Osteocyte (in vitro differentiated cells): ENCODE measurements around the gene TRMT61A. TPM values are rescaled to one million over a fixed set of nuclear protein-coding genes. Genes with fewer than 3 reads are reported as not detected.

Experiments
- DNase-seq: peaks from one replicate; pipeline ENCODE4 v3.0.0; 2021; ENCODE audit warnings: mixed read lengths; ENCODE audit not compliant: unreplicated experiment; ENCODE audit errors: extremely low spot score
- H3K27ac Mint-ChIP-seq: one replicate; pipeline ENCODE4 v1.8.0; 2021; ENCODE audit warnings: mild to moderate bottlenecking, mixed read lengths; ENCODE audit not compliant: unreplicated experiment
- H3K27me3 Mint-ChIP-seq: one replicate; pipeline ENCODE4 v1.8.0; 2021; ENCODE audit warnings: mixed read lengths; ENCODE audit not compliant: unreplicated experiment
- H3K36me3 Mint-ChIP-seq: one replicate; pipeline ENCODE4 v1.8.0; 2021; ENCODE audit warnings: mixed read lengths; ENCODE audit not compliant: unreplicated experiment
- H3K4me1 Mint-ChIP-seq: one replicate; pipeline ENCODE4 v1.8.0; 2021; ENCODE audit warnings: mixed read lengths; ENCODE audit not compliant: unreplicated experiment
- H3K4me3 Mint-ChIP-seq: one replicate; pipeline ENCODE4 v1.8.0; 2021; ENCODE audit warnings: mild to moderate bottlenecking, moderate library complexity, mixed read lengths; ENCODE audit not compliant: unreplicated experiment
- H3K9me3 Mint-ChIP-seq: one replicate; pipeline ENCODE4 v1.8.0; 2021; ENCODE audit warnings: mixed read lengths; ENCODE audit not compliant: unreplicated experiment
- CTCF ChIP-seq: fragments of 200-600 bp; sonication (generic); IDR thresholded peaks from 2 replicates; pipeline ENCODE4 v1.5.0; 2021; ENCODE audit warnings: antibody characterized with exemption, mild to moderate bottlenecking, moderate library complexity
- total RNA-seq: library from RNA; stranded (reverse); gene quantifications from 2 replicates; pipeline ENCODE4 v1.2.1, GENCODE V29; 2021

The TRMT61A gene
- total RNA-seq, 1 donor from 2014 or later, result 11.5 TPM

- H3K27ac Mint-ChIP-seq, result no peak overlapping the region
- no peaks in the 10 kb centered on the region for H3K9me3 Mint-ChIP-seq
- peaks cover 26% of the 10 kb centered on the region for H3K4me1 Mint-ChIP-seq
- DNase-seq, result no peak
- peaks cover 13% of the 10 kb centered on the region for H3K36me3 Mint-ChIP-seq
- H3K4me3 Mint-ChIP-seq, result no peak overlapping the region
- H3K27me3 Mint-ChIP-seq, result no peaks in the 10 kb centered on the region
- no peak for TF ChIP-seq CTCF
These were observed 26.8 kb downstream of the TRMT61A start for GRCh38 chr14:103555559-103556337.

GRCh38 chr14:103556946-103557758, 28.2 kb downstream of the TRMT61A start:
- peaks cover 13% of the 10 kb centered on the region for H3K36me3 Mint-ChIP-seq
- no peaks in the 10 kb centered on the region for H3K27me3 Mint-ChIP-seq
- peaks cover 30% of the 10 kb centered on the region for H3K4me1 Mint-ChIP-seq
- TF ChIP-seq CTCF, result no peak
- no peak overlapping the region for H3K4me3 Mint-ChIP-seq
- no peaks in the 10 kb centered on the region for H3K9me3 Mint-ChIP-seq
- no peak overlapping the region for H3K27ac Mint-ChIP-seq
- no peak for DNase-seq

- TF ChIP-seq CTCF, result no peak
- DNase-seq, result no peak
- no peaks in the 10 kb centered on the region for H3K9me3 Mint-ChIP-seq
- H3K36me3 Mint-ChIP-seq, result peaks cover 13% of the 10 kb centered on the region
- no peak overlapping the region for H3K27ac Mint-ChIP-seq
- H3K4me1 Mint-ChIP-seq, result peaks cover 23% of the 10 kb centered on the region
- no peak overlapping the region for H3K4me3 Mint-ChIP-seq
- H3K27me3 Mint-ChIP-seq, result no peaks in the 10 kb centered on the region
These were observed 29.3 kb downstream of the TRMT61A start for GRCh38 chr14:103558071-103558882.

- Mint-ChIP-seq H3K36me3 (peaks cover 13% of the 10 kb centered on the region), H3K27me3 (no peaks in the 10 kb centered on the region), H3K9me3 (no peaks in the 10 kb centered on the region), H3K4me3 (no peak overlapping the region), H3K4me1 (peaks cover 34% of the 10 kb centered on the region), H3K27ac (no peak overlapping the region)
- TF ChIP-seq CTCF, result no peak
- DNase-seq, result no peak
These were observed 30.8 kb downstream of the TRMT61A start for GRCh38 chr14:103559766-103560165.
